ENCODE results near the gene PTPRG.

GRCh38 chr3:62325896-62326295, 764.5 kb downstream of the PTPRG start:
- TF ChIP-seq CTCF (IDR thresholded peaks at IDR 0.05), result no peak
- TF ChIP-seq POLR2A (IDR thresholded peaks at IDR 0.05), result no peak
